Endothelial cell of umbilical vein (primary cell): ENCODE data around the gene ACOT11. TPM values are rescaled to one million over a fixed set of nuclear protein-coding genes. Genes with fewer than 3 reads are reported as not detected.

Experiments
- BruUV-seq: library from RNA; stranded (reverse); fragments of 400-500 nt; replicated peaks from 2 replicates; lab custom pipeline; 2021; lab: Mats Ljungman, UMichigan
- CTCF ChIA-PET: fragments of 300-600, 350-600 bp; sonication (Branson Sonifier 250); formaldehyde crosslinking; loops from one replicate; lab custom pipeline; 2021; ENCODE audit warnings: antibody characterized with exemption, inconsistent platforms; lab: Charles Lee
- POLR2A ChIA-PET: fragments of 300-600, 350-600 bp; sonication (Branson Sonifier 250); formaldehyde crosslinking; loops from one replicate; lab custom pipeline; 2021; ENCODE audit warnings: antibody characterized with exemption, inconsistent platforms; lab: Charles Lee
- DNase-seq: peaks from one replicate; pipeline ENCODE4 v3.0.0-alpha.2; 2011; ENCODE audit warnings: low read depth, low spot score
- FAIRE-seq: peaks from 2 replicates; lab custom pipeline; 2011; peaks lifted over from hg19 to GRCh38; lab: Jason Lieb, UNC
- H2AFZ ChIP-seq: 2 replicates; pipeline ENCODE4 v1.6.0; 2012; ENCODE audit warnings: low read depth, low read length, control low read depth, inconsistent platforms
- H3K27ac ChIP-seq: 2 replicates; pipeline ENCODE4 v1.5.1; 2011; ENCODE audit warnings: low read depth, mild to moderate bottlenecking, control low read depth, low read length, moderate library complexity; ENCODE audit not compliant: insufficient read depth
- H3K27me3 ChIP-seq, 2 experiments: 2 replicates each; pipeline versions ENCODE4 v1.6.0 to v1.6.1; 2011; ENCODE audit warnings: low read length in 2 of 2, mixed read lengths in 1 of 2; ENCODE audit not compliant: control insufficient read depth in 2 of 2, insufficient read depth in 2 of 2
- H3K36me3 ChIP-seq, 2 experiments: 2 replicates in 1 of 2; 3 replicates in 1 of 2; pipeline ENCODE4 v1.5.1; 2011; ENCODE audit warnings: low read length in 2 of 2, mild to moderate bottlenecking in 1 of 2, moderate library complexity in 1 of 2; ENCODE audit not compliant: control insufficient read depth in 2 of 2, insufficient read depth in 2 of 2; ENCODE audit errors: extremely low read depth in 1 of 2
- H3K4me1 ChIP-seq: 3 replicates; pipeline ENCODE4 v1.5.1; 2011; ENCODE audit warnings: mild to moderate bottlenecking, low read length; ENCODE audit not compliant: control insufficient read depth, insufficient read depth; ENCODE audit errors: extremely low read depth
- H3K4me2 ChIP-seq: 2 replicates; pipeline ENCODE4 v1.6.1; 2011; ENCODE audit warnings: low read length, control low read depth, mixed read lengths; ENCODE audit not compliant: insufficient read depth
- H3K4me3 ChIP-seq, 3 experiments: fragments of 200-600 bp in 1 of 3; sonication (generic), shearing (Covaris generic) in 1 of 3; replicated peaks in 1 of 3; 2 replicates each; pipeline ENCODE4 v1.5.1; 2011 to 2016; ENCODE audit warnings: control low read depth in 3 of 3, low read length in 3 of 3, mild to moderate bottlenecking in 2 of 3, inconsistent platforms in 1 of 3, low read depth in 1 of 3, moderate library complexity in 1 of 3; ENCODE audit not compliant: insufficient read depth in 1 of 3
- H3K79me2 ChIP-seq: 2 replicates; pipeline ENCODE4 v1.6.0; 2012; ENCODE audit warnings: low read length, inconsistent platforms; ENCODE audit not compliant: control insufficient read depth, insufficient read depth
- H3K9ac ChIP-seq: replicated peaks from 2 replicates; pipeline ENCODE3; 2011; ENCODE audit warnings: low read length, control low read depth; ENCODE audit not compliant: insufficient read depth; ENCODE audit errors: extremely low read depth
- H3K9me1 ChIP-seq: replicated peaks from 3 replicates; pipeline ENCODE4 v1.6.0; 2011; ENCODE audit warnings: mild to moderate bottlenecking, low read length; ENCODE audit not compliant: control insufficient read depth, insufficient read depth; ENCODE audit errors: extremely low read depth
- H3K9me3 ChIP-seq: replicated peaks from 2 replicates; pipeline ENCODE4 v1.5.1; 2012; ENCODE audit warnings: low read length, inconsistent platforms; ENCODE audit not compliant: control insufficient read depth, insufficient read depth
- H4K20me1 ChIP-seq: replicated peaks from 2 replicates; pipeline ENCODE3; 2011; ENCODE audit warnings: mild to moderate bottlenecking, low read length; ENCODE audit not compliant: control insufficient read depth, insufficient read depth; ENCODE audit errors: extremely low read depth
- EZH2 ChIP-seq: IDR thresholded peaks from 2 replicates; pipeline ENCODE4 v1.6.1; 2012; ENCODE audit warnings: borderline replicate concordance, low read depth, mild to moderate bottlenecking, moderate library complexity, low read length, inconsistent platforms; ENCODE audit not compliant: severe bottlenecking
- FOS ChIP-seq: IDR thresholded peaks from 2 replicates; pipeline ENCODE4 v1.6.1; 2011; ENCODE audit warnings: mild to moderate bottlenecking, low read length, moderate library complexity, borderline replicate concordance; ENCODE audit not compliant: insufficient read depth
- MYC ChIP-seq: IDR thresholded peaks from one replicate; pipeline ENCODE4 v1.6.1; 2011; ENCODE audit warnings: mild to moderate bottlenecking, low read depth, low read length
- POLR2A ChIP-seq: IDR thresholded peaks from 2 replicates; pipeline ENCODE4 v1.6.1; 2012; ENCODE audit warnings: low read depth, mild to moderate bottlenecking, control low read depth, low read length
- POLR2AphosphoS5 ChIP-seq: IDR thresholded peaks from 2 replicates; pipeline ENCODE4 v1.6.1; 2012; ENCODE audit warnings: low read depth, mild to moderate bottlenecking, control low read depth, low read length, moderate library complexity; ENCODE audit not compliant: insufficient read depth
- dilution Hi-C: fragments of 300-500 bp; cut with MboI; formaldehyde crosslinking; loops from one replicate; pipeline ENCODE4 v1.15.0; 2019; ENCODE audit warnings: low sequenced_read_pairs; ENCODE audit not compliant: extremely low pct_ligation_motif_present
- intact Hi-C: fragments of 100-400 bp; cut with micrococcal nuclease; formaldehyde crosslinking; loops from one replicate; pipeline ENCODE4 v1.10.0; 2022
- polyA plus RNA-seq, 4 experiments: library from polyadenylated mRNA; depleted of rRNA in 3 of 4; stranded (reverse) in 3 of 4; unstranded in 1 of 4; fragments of >200 nt; gene quantifications; 2 replicates each; pipeline versions ENCODE4 v1.2.1 to v1.2.3, GENCODE V29; 2011 to 2012; ENCODE audit warnings: missing spikeins in 1 of 4
- total RNA-seq: library from RNA; stranded (reverse); gene quantifications from 2 replicates; pipeline ENCODE4 v1.2.3, GENCODE V29; 2021
- TF ChIP-seq, protein P1 (sequence below): IDR thresholded peaks from 2 replicates; pipeline ENCODE4 v1.6.1; 2011; ENCODE audit not compliant: insufficient read depth, insufficient read length
- TF ChIP-seq, protein P2 (sequence below), 2 donors: IDR thresholded peaks; 1 replicate in 1 of 2; 2 replicates in 1 of 2; pipeline ENCODE4 v1.5.1; 2011; ENCODE audit warnings: low read length in 2 of 2, mild to moderate bottlenecking in 2 of 2, moderate library complexity in 2 of 2, control low read depth in 1 of 2, inconsistent platforms in 1 of 2, low read depth in 1 of 2; ENCODE audit not compliant: insufficient read depth in 1 of 2; ENCODE audit errors: extremely low read depth in 1 of 2

ACOT11 gene
- total and polyA plus RNA-seq, 2 donors (not counting 3 experiments of a cell fraction or from before 2014, with no cell fraction given), result 4.5 to 5.4 TPM

DNA sequence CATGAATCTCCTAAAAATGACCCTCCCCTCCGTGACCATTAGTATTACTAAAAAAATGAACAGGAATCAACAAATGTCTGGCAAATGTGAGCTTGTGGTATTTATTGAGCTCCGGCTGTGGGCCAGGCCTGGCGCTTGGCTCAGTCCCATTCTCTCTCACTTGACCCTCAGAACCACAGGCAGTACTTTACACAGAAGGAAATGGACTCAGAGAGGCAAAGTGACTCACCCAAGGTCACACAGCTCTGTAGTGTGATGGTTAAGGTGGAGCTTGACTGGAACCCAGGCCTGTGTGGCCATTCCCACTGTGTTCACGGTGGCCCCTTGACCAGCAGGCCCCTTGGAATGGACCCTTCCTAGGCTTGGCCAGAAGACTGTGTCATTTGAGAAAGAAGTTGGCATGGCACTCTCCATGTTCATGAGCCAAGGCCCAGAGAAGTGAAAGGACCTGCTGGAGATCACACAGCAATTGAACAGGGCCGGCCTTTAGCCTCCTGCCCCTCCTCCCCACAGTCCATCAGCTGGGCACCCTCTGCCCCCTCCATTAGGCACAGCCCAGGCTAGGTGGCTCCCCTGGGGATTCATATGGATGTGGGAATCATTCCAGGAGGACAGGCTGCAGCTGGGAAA lies 43.2 kb downstream of the ACOT11 start:
- H3K36me3 ChIP-seq, result no peaks in the 10 kb centered on the region
- H3K4me2 ChIP-seq, result no peak overlapping the region
- H4K20me1 ChIP-seq, result no peaks in the 10 kb centered on the region
- no peaks in the 10 kb centered on the region for H3K4me1 ChIP-seq
- H3K27me3 ChIP-seq, result no peaks in the 10 kb centered on the region
- no peak overlapping the region for H3K27ac ChIP-seq
- BruUV-seq, result no TSS peak
- FAIRE-seq (no peak), DNase-seq (no peak)
- H3K79me2 ChIP-seq, result no peaks in the 10 kb centered on the region
- POLR2A ChIA-PET, result no interaction called here
- intact Hi-C loops, result no loop called here
- H3K4me3 ChIP-seq, result no peak overlapping the region
- H2AFZ ChIP-seq, result no peak overlapping the region
- TF ChIP-seq, protein P1, sequence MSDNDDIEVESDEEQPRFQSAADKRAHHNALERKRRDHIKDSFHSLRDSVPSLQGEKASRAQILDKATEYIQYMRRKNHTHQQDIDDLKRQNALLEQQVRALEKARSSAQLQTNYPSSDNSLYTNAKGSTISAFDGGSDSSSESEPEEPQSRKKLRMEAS, result no peak
- no peak for TF ChIP-seq EZH2
- dilution Hi-C loops, result no loop called here
- CTCF ChIA-PET, result interaction anchor here (0.6 to 1.7 kb wide), 3 partner anchors 10 to 215 kb away, joined by 3 to 5 read pairs (median 4); no protein-coding TSS in a partner anchor
- no peak overlapping the region for H3K9ac ChIP-seq
- H3K9me1 ChIP-seq, result no peaks in the 10 kb centered on the region
- H3K9me3 ChIP-seq, result no peaks in the 10 kb centered on the region

DNA sequence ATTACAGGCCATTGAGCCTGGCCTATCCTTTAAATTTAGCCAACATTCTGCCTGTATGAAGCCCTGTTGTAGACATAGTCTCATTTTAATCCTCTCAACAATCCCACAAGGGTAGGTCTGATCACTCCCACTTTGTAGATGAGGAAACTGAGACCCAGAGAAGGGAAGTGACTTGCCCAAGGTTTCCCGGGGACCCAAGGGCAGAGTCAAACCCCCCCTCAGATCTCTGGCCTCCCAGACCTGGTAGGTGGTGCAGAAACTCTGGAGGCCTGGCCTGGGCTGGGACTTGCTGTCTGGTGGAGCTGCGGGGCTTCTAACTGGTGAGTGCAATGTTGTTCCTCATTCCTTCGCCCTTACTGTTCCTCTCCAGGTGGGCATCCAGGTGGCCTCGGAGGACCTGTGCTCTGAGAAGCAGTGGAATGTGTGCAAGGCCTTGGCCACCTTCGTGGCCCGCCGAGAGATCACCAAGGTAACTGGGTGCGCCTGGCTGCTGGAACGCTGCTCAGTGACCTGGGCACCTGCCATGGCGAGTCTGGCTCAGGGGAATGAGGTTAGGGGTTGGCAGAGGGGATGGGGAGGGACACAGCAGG lies 45.6 kb downstream of the ACOT11 start:
- Histone ChIP-seq H3K4me2 (no peak overlapping the region), H3K79me2 (no peaks in the 10 kb centered on the region), H3K9me3 (no peaks in the 10 kb centered on the region), H3K9me1 (no peaks in the 10 kb centered on the region), H3K27me3 (no peaks in the 10 kb centered on the region), H3K4me1 (no peaks in the 10 kb centered on the region), H3K4me3 (no peak overlapping the region), H2AFZ (no peak overlapping the region), H3K36me3 (no peaks in the 10 kb centered on the region), H3K27ac (no peak overlapping the region), H4K20me1 (no peaks in the 10 kb centered on the region), H3K9ac (no peak overlapping the region)
- POLR2A ChIA-PET, result no interaction called here
- intact Hi-C loops, result no loop called here
- CTCF ChIA-PET, result no interaction called here
- FAIRE-seq (no peak), DNase-seq (no peak)
- no TSS peak for BruUV-seq
- dilution Hi-C loops, result no loop called here
- TF ChIP-seq POLR2A (no peak), EZH2 (no peak), POLR2AphosphoS5 (no peak), MYC (no peak), FOS (no peak)
- TF ChIP-seq, protein P2, sequence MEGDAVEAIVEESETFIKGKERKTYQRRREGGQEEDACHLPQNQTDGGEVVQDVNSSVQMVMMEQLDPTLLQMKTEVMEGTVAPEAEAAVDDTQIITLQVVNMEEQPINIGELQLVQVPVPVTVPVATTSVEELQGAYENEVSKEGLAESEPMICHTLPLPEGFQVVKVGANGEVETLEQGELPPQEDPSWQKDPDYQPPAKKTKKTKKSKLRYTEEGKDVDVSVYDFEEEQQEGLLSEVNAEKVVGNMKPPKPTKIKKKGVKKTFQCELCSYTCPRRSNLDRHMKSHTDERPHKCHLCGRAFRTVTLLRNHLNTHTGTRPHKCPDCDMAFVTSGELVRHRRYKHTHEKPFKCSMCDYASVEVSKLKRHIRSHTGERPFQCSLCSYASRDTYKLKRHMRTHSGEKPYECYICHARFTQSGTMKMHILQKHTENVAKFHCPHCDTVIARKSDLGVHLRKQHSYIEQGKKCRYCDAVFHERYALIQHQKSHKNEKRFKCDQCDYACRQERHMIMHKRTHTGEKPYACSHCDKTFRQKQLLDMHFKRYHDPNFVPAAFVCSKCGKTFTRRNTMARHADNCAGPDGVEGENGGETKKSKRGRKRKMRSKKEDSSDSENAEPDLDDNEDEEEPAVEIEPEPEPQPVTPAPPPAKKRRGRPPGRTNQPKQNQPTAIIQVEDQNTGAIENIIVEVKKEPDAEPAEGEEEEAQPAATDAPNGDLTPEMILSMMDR (IDR thresholded peaks at IDR 0.05; ENCODE audit: extremely low read depth in 1 of 2, insufficient read depth in 1 of 2, low read depth in 1 of 2, low read length in 2 of 2), result no peak
